ENCODE data around the gene GRM4.

DNA sequence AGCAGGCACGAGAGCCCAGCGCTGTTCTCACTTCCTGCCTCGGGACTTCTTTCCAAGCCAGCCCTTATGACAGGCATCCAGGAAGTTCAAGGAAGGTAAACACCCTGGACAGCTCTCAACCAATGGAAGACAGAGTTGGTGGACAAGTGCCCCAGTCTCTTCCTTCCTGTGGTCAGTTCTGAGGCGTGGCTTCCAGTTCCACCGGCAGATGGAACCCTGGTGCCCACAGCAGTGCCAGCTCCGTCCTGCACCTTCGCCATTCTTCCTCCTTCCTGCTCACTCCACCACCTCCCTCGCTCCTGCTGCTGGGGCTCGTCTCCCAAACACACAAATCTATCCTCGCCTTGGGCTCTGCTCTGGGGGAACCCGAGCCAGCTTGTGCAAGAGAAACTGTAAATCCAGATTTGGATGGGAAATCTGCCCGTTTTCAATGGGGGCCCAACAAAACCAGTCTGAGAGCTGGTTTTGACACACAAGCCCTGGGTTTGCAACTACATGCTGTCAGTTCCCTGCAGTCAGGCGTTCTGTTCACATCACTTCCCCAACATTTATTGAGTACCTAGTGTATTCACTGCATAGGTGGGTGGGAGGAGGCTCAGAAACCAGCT lies 162.7 kb downstream of the GRM4 start:
- TF ChIP-seq CTCF (IDR thresholded peaks at IDR 0.05), result no peak
- no peak for TF ChIP-seq POLR2A (IDR thresholded peaks at IDR 0.05)
- TF ChIP-seq EP300 (IDR thresholded peaks at IDR 0.05), result no peak
